IMR-90 (cell line): ENCODE results near the gene EMSY. TPM values are rescaled to one million over a fixed set of nuclear protein-coding genes. Genes with fewer than 3 reads are reported as not detected.

Source experiments
- ATAC-seq: fragments of 200-7000 bp; cut with Tn5 transposase; 2 replicates; pipeline ENCODE4 v1.9.1; 2020; ENCODE audit warnings: low read depth, mild to moderate bottlenecking, moderate library complexity
- BruUV-seq: library from RNA; stranded (reverse); fragments of 400-500 nt; replicated peaks from 2 replicates; lab custom pipeline; 2021; lab: Mats Ljungman, UMichigan
- CTCF ChIA-PET: fragments of 300-600 bp; formaldehyde crosslinking; extraction: SDS; loops from one replicate; lab custom pipeline; 2021; ENCODE audit warnings: antibody characterized with exemption; lab: Yijun Ruan, JAX
- POLR2A ChIA-PET: fragments of 300-600 bp; sonication (Branson Sonifier 250); formaldehyde crosslinking; loops from one replicate; lab custom pipeline; 2022; ENCODE audit warnings: antibody characterized with exemption; ENCODE audit not compliant: unreplicated experiment; lab: Charles Lee
- DNase-seq: peaks from one replicate; pipeline ENCODE4 v3.0.0; 2013
- H2AFZ ChIP-seq: replicated peaks from 2 replicates; pipeline ENCODE3; 2013; ENCODE audit warnings: low read length, mild to moderate bottlenecking; ENCODE audit not compliant: poor library complexity
- H2AK5ac ChIP-seq: 2 replicates; pipeline ENCODE4 v1.6.1; 2013; ENCODE audit warnings: low read depth, low read length, inconsistent platforms
- H2AK9ac ChIP-seq: replicated peaks from 2 replicates; pipeline ENCODE3; 2013; ENCODE audit warnings: mild to moderate bottlenecking, low read depth, low read length, moderate library complexity; ENCODE audit not compliant: poor library complexity
- H2BK120ac ChIP-seq: 2 replicates; pipeline ENCODE4 v1.6.1; 2013; ENCODE audit warnings: low read depth, low read length, inconsistent platforms
- H2BK15ac ChIP-seq: 3 replicates; pipeline ENCODE4 v1.6.1; 2013; ENCODE audit warnings: low read depth, low read length, inconsistent platforms
- H2BK20ac ChIP-seq: 2 replicates; pipeline ENCODE4 v1.6.1; 2013; ENCODE audit warnings: low read depth, mild to moderate bottlenecking, inconsistent platforms, low read length, moderate library complexity
- H2BK5ac ChIP-seq: 2 replicates; pipeline ENCODE4 v1.6.1; 2013; ENCODE audit warnings: mild to moderate bottlenecking, low read depth, low read length, inconsistent platforms; ENCODE audit not compliant: poor library complexity, severe bottlenecking
- H3K14ac ChIP-seq: replicated peaks from 2 replicates; pipeline ENCODE4 v1.6.1; 2013; ENCODE audit warnings: low read depth, low read length, inconsistent platforms
- H3K18ac ChIP-seq: 2 replicates; pipeline ENCODE4 v1.6.1; 2013; ENCODE audit warnings: low read depth, low read length, control low read depth
- H3K23ac ChIP-seq: 2 replicates; pipeline ENCODE4 v1.6.1; 2013; ENCODE audit warnings: low read depth, low read length, inconsistent platforms
- H3K27ac ChIP-seq: 2 replicates; pipeline ENCODE4 v1.5.1; 2013; ENCODE audit warnings: mild to moderate bottlenecking, control low read depth, low read length; ENCODE audit not compliant: insufficient read depth
- H3K27me3 ChIP-seq: 2 replicates; pipeline ENCODE4 v1.6.1; 2013; ENCODE audit warnings: low read length; ENCODE audit not compliant: control insufficient read depth, insufficient read depth
- H3K36me3 ChIP-seq: 2 replicates; pipeline ENCODE4 v1.6.1; 2013; ENCODE audit warnings: low read length, mixed read lengths; ENCODE audit not compliant: control insufficient read depth, insufficient read depth
- H3K4ac ChIP-seq: 2 replicates; pipeline ENCODE4 v1.6.1; 2013; ENCODE audit warnings: low read depth, low read length, inconsistent platforms
- H3K4me1 ChIP-seq: 2 replicates; pipeline ENCODE4 v1.6.1; 2013; ENCODE audit warnings: low read length, mixed read lengths; ENCODE audit not compliant: control insufficient read depth, insufficient read depth
- H3K4me2 ChIP-seq: 2 replicates; pipeline ENCODE4 v1.6.1; 2013; ENCODE audit warnings: low read depth, mild to moderate bottlenecking, control low read depth, low read length, moderate library complexity
- H3K4me3 ChIP-seq: 2 replicates; pipeline ENCODE4 v1.5.1; 2013; ENCODE audit warnings: low read depth, mild to moderate bottlenecking, control low read depth, low read length, moderate library complexity; ENCODE audit not compliant: insufficient read depth
- H3K56ac ChIP-seq: 2 replicates; pipeline ENCODE4 v1.6.1; 2013; ENCODE audit warnings: low read length, inconsistent platforms; ENCODE audit not compliant: insufficient read depth; ENCODE audit errors: extremely low read depth
- H3K79me1 ChIP-seq, 2 experiments: 2 replicates each; pipeline ENCODE4 v1.6.1; 2013; ENCODE audit warnings: low read length in 2 of 2, inconsistent platforms in 1 of 2, low read depth in 1 of 2
- H3K9ac ChIP-seq: 2 replicates; pipeline ENCODE4 v1.6.1; 2013; ENCODE audit warnings: low read depth, low read length, control low read depth
- H3K9me1 ChIP-seq: 2 replicates; pipeline ENCODE4 v1.6.1; 2013; ENCODE audit warnings: low read length, inconsistent platforms; ENCODE audit not compliant: insufficient read depth
- H3K9me3 ChIP-seq: 2 replicates; pipeline ENCODE4 v1.6.1; 2013; ENCODE audit warnings: low read length; ENCODE audit not compliant: control insufficient read depth, insufficient read depth
- H4K20me1 ChIP-seq: 2 replicates; pipeline ENCODE4 v1.6.1; 2013; ENCODE audit warnings: low read length, inconsistent platforms; ENCODE audit not compliant: insufficient read depth
- H4K5ac ChIP-seq: 2 replicates; pipeline ENCODE4 v1.6.1; 2013; ENCODE audit warnings: mild to moderate bottlenecking, low read depth, low read length, control low read depth
- H4K8ac ChIP-seq, 2 experiments: 2 replicates each; pipeline ENCODE4 v1.6.1; 2013; ENCODE audit warnings: low read depth in 2 of 2, low read length in 2 of 2, control low read depth in 1 of 2, inconsistent platforms in 1 of 2
- H4K91ac ChIP-seq: 2 replicates; pipeline ENCODE4 v1.6.1; 2013; ENCODE audit warnings: low read depth, low read length, inconsistent platforms; ENCODE audit not compliant: insufficient read depth
- BHLHE40 ChIP-seq: fragments of 150-350 bp; IDR thresholded peaks from 2 replicates; pipeline ENCODE4 v1.6.1; 2016; ENCODE audit warnings: mild to moderate bottlenecking, low read depth, low read length
- CEBPB ChIP-seq: IDR thresholded peaks from 2 replicates; pipeline ENCODE4 v1.6.1; 2012; ENCODE audit warnings: low read depth, low read length, improper control_type of control experiment
- CHD1 ChIP-seq: IDR thresholded peaks from 2 replicates; pipeline ENCODE4 v1.6.1; 2012; ENCODE audit warnings: low read depth, low read length, improper control_type of control experiment
- FOS ChIP-seq: fragments of 150-350 bp; IDR thresholded peaks from 2 replicates; pipeline ENCODE4 v1.6.1; 2016; ENCODE audit warnings: low read depth, low read length
- MAFK ChIP-seq: IDR thresholded peaks from 2 replicates; pipeline ENCODE4 v1.6.1; 2012; ENCODE audit warnings: low read depth, low read length, improper control_type of control experiment
- MAZ ChIP-seq: IDR thresholded peaks from 2 replicates; pipeline ENCODE4 v1.6.1; 2012; ENCODE audit warnings: low read depth, mild to moderate bottlenecking, low read length, improper control_type of control experiment, moderate library complexity, borderline replicate concordance
- MXI1 ChIP-seq: IDR thresholded peaks from 2 replicates; pipeline ENCODE4 v1.6.1; 2012; ENCODE audit warnings: low read depth, mild to moderate bottlenecking, low read length, moderate library complexity, borderline replicate concordance
- NFE2L2 ChIP-seq: fragments of 150-350 bp; IDR thresholded peaks from 2 replicates; pipeline ENCODE4 v1.6.1; 2016; ENCODE audit warnings: low read depth, mild to moderate bottlenecking, low read length
- POLR2A ChIP-seq: IDR thresholded peaks from 2 replicates; pipeline ENCODE4 v1.6.1; 2012; ENCODE audit warnings: mild to moderate bottlenecking, low read depth, low read length
- RAD21 ChIP-seq: IDR thresholded peaks from 2 replicates; pipeline ENCODE4 v1.6.1; 2012; ENCODE audit warnings: low read length, improper control_type of control experiment
- RCOR1 ChIP-seq: IDR thresholded peaks from 2 replicates; pipeline ENCODE4 v1.6.1; 2012; ENCODE audit warnings: mild to moderate bottlenecking, low read length, improper control_type of control experiment; ENCODE audit not compliant: insufficient replicate concordance
- RFX5 ChIP-seq: IDR thresholded peaks from 2 replicates; pipeline ENCODE4 v1.8.0; 2012; ENCODE audit warnings: low read depth, mild to moderate bottlenecking, low read length, moderate library complexity
- SMC3 ChIP-seq: fragments of 150-350 bp; IDR thresholded peaks from 2 replicates; pipeline ENCODE4 v1.6.1; 2016; ENCODE audit warnings: low read depth, mild to moderate bottlenecking, antibody characterized with exemption, low read length, moderate library complexity
- WGBS, 2 experiments: methylation state at CpG; one replicate each; pipeline versions ENCODE4 v1.1.5 to v1.1.7; 2013; ENCODE audit warnings: missing lambda C conversion rate in 2 of 2; ENCODE audit not compliant: insufficient read length in 1 of 2; ENCODE audit errors: extremely low coverage in 2 of 2; 5-methylcytosine and 5-hydroxymethylcytosine counted together
- dilution Hi-C: fragments of 300-500 bp; cut with HindIII; formaldehyde crosslinking; loops from one replicate; pipeline ENCODE4 v1.14.3; 2018; ENCODE audit warnings: low sequenced_read_pairs; ENCODE audit not compliant: unreplicated experiment
- in situ Hi-C: fragments of 300-500 bp; cut with MboI; formaldehyde crosslinking; loops from 3 replicates; pipeline ENCODE4 v1.14.3; 2019; ENCODE audit warnings: low sequenced_read_pairs, inconsistent platforms, mixed read lengths
- intact Hi-C: fragments of 100-400 bp; cut with micrococcal nuclease; formaldehyde crosslinking; loops from 2 replicates; pipeline ENCODE4 v1.10.0; 2022
- polyA plus RNA-seq, 3 experiments: library from polyadenylated mRNA; depleted of rRNA; stranded (reverse); fragments of >200 nt; gene quantifications; 2 replicates each; pipeline ENCODE4 v1.2.3, GENCODE V29; 2012; ENCODE audit warnings: low replicate concordance in 1 of 3
- total RNA-seq: library from RNA; depleted of rRNA; stranded (reverse); fragments of >200 nt; gene quantifications from 2 replicates; pipeline ENCODE4 v1.2.3, GENCODE V29; 2012
- TF ChIP-seq, protein P1 (sequence below): conservative IDR thresholded peaks from 2 replicates; pipeline ENCODE4 v1.5.1; 2012; ENCODE audit warnings: mild to moderate bottlenecking, low read depth, low read length, improper control_type of control experiment
- TF ChIP-seq, protein P2 (sequence below): fragments of 150-350 bp; IDR thresholded peaks from 2 replicates; pipeline ENCODE4 v1.6.1; 2016; ENCODE audit warnings: low read depth, mild to moderate bottlenecking, low read length, moderate library complexity, borderline replicate concordance
- TF ChIP-seq, protein P3 (sequence below): fragments of 150-350 bp; IDR thresholded peaks from 2 replicates; pipeline ENCODE4 v1.6.1; 2017; ENCODE audit warnings: mild to moderate bottlenecking, antibody characterized with exemption, low read length, low read depth

The EMSY gene
- total and polyA plus RNA-seq, 2 of the 4 experiments (the other 2 are of a cell fraction), result 14.1 to 22.0 TPM

DNA sequence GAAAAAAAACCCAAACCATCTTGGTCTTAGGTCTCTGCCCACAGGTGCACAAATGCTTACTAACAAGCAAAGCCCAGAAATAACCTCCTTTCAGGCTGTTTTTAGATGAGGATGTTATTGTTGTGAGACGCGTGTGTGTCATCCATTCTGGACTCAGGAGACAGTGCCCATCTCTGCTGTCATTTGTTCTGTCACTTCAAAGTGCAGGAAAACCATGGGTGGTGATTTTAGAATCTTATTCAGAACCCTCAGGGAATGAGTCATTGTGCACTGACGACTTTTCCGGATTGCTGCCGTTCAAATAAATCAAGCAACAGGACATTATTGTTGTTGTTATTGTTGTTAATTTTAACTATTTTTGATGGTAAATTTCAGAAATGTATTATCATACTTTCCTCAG is 115.4 kb downstream of the EMSY start:
- no peak overlapping the region for H3K18ac ChIP-seq
- no peak overlapping the region for H3K4ac ChIP-seq
- H3K4me3 ChIP-seq, result no peak overlapping the region
- H3K56ac ChIP-seq, result no peak overlapping the region
- in situ Hi-C loops, result no loop called here
- no peak overlapping the region for H3K14ac ChIP-seq
- no peak overlapping the region for H2BK15ac ChIP-seq
- H3K9me3 ChIP-seq, result no peaks in the 10 kb centered on the region; the same call in 1 of the 2 replicates
- H3K36me3 ChIP-seq, result no peaks in the 10 kb centered on the region
- no peak overlapping the region for H2AFZ ChIP-seq
- no peak overlapping the region for H2BK20ac ChIP-seq
- no peaks in the 10 kb centered on the region for H4K20me1 ChIP-seq
- no peak overlapping the region for H4K8ac ChIP-seq
- 58% methylated on average over 2 of the region's 5 CpGs; no CpG with 5 or more reads in 1 of the 2 experiments for WGBS, 2 experiments
- H3K79me1 ChIP-seq, result no peaks in the 10 kb centered on the region
- no peak for ATAC-seq
- ChIA-PET POLR2A (no interaction called here), CTCF (no interaction called here)
- H3K4me1 ChIP-seq, result no peaks in the 10 kb centered on the region
- H3K27ac ChIP-seq, result no peak overlapping the region
- BruUV-seq, result no TSS peak
- no peak overlapping the region for H2BK120ac ChIP-seq
- no peak overlapping the region for H4K5ac ChIP-seq
- no peak overlapping the region for H4K91ac ChIP-seq
- no peak overlapping the region for H3K9ac ChIP-seq
- intact Hi-C loops, result no loop called here
- DNase-seq, result no peak
- H2BK5ac ChIP-seq, result no peak overlapping the region
- dilution Hi-C loops, result no loop called here
- H3K27me3 ChIP-seq, result no peaks in the 10 kb centered on the region
- no peak overlapping the region for H2AK5ac ChIP-seq
- 0 out of 2 replicates have a peak, but pooled peaks cover 8% of the 10 kb centered on the region for H3K9me1 ChIP-seq
- H3K23ac ChIP-seq, result no peak overlapping the region
- no peak for TF ChIP-seq MXI1
- no peak for TF ChIP-seq MAFK
- TF ChIP-seq BHLHE40, result no peak
- TF ChIP-seq CHD1, result no peak
- TF ChIP-seq, protein P1, sequence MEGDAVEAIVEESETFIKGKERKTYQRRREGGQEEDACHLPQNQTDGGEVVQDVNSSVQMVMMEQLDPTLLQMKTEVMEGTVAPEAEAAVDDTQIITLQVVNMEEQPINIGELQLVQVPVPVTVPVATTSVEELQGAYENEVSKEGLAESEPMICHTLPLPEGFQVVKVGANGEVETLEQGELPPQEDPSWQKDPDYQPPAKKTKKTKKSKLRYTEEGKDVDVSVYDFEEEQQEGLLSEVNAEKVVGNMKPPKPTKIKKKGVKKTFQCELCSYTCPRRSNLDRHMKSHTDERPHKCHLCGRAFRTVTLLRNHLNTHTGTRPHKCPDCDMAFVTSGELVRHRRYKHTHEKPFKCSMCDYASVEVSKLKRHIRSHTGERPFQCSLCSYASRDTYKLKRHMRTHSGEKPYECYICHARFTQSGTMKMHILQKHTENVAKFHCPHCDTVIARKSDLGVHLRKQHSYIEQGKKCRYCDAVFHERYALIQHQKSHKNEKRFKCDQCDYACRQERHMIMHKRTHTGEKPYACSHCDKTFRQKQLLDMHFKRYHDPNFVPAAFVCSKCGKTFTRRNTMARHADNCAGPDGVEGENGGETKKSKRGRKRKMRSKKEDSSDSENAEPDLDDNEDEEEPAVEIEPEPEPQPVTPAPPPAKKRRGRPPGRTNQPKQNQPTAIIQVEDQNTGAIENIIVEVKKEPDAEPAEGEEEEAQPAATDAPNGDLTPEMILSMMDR, result no peak
- no peak for TF ChIP-seq POLR2A
- TF ChIP-seq CEBPB, result no peak
- TF ChIP-seq MAZ, result no peak
- no peak for TF ChIP-seq NFE2L2
- TF ChIP-seq FOS, result no peak
- no peak for TF ChIP-seq SMC3
- TF ChIP-seq RCOR1, result no peak
- TF ChIP-seq RFX5, result no peak
- no peak for TF ChIP-seq RAD21
- TF ChIP-seq, protein P2, sequence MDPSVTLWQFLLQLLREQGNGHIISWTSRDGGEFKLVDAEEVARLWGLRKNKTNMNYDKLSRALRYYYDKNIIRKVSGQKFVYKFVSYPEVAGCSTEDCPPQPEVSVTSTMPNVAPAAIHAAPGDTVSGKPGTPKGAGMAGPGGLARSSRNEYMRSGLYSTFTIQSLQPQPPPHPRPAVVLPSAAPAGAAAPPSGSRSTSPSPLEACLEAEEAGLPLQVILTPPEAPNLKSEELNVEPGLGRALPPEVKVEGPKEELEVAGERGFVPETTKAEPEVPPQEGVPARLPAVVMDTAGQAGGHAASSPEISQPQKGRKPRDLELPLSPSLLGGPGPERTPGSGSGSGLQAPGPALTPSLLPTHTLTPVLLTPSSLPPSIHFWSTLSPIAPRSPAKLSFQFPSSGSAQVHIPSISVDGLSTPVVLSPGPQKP, result no peak
- TF ChIP-seq, protein P3, sequence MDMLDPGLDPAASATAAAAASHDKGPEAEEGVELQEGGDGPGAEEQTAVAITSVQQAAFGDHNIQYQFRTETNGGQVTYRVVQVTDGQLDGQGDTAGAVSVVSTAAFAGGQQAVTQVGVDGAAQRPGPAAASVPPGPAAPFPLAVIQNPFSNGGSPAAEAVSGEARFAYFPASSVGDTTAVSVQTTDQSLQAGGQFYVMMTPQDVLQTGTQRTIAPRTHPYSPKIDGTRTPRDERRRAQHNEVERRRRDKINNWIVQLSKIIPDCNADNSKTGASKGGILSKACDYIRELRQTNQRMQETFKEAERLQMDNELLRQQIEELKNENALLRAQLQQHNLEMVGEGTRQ, result no peak
- no peak overlapping the region for H2AK9ac ChIP-seq
- H3K4me2 ChIP-seq, result no peak overlapping the region
